ENCODE data around the gene AMMECR1L. TPM values are rescaled to one million over a fixed set of nuclear protein-coding genes. Genes with fewer than 3 reads are reported as not detected.
"Not testable (repeated sequence)": the region's sequence is repeated elsewhere in the genome, so short reads cannot be mapped to it uniquely, and the experiment has no call there.

AMMECR1L gene
- total RNA-seq, 1 experiment from 2014 or later: 20.3 TPM

GRCh38 chr2:127893033-127893432 is 7.3 kb upstream of the AMMECR1L start:
- TF ChIP-seq EZH2 (IDR thresholded peaks at IDR 0.05; ENCODE audit: low read depth) (no peak), CTCF (conservative IDR thresholded peaks at IDR 0.05) (no peak)
- H3K4me1 ChIP-seq (replicated peaks; ENCODE audit: insufficient read depth): peaks cover 2% of the 10 kb centered on the region; the same call in 1 of the 2 replicates
- DNase-seq: no peak
- no peaks in the 10 kb centered on the region for H3K9me3 ChIP-seq (ENCODE audit: insufficient read depth, low read depth)
- BruUV-seq (replicated peaks): no TSS peak
- no peak overlapping the region for H3K4me2 ChIP-seq
- peaks cover 2% of the 10 kb centered on the region; the same call in 1 of the 2 replicates for H3K79me2 ChIP-seq (ENCODE audit: low read depth)
- intact Hi-C loops (cut with micrococcal nuclease; ENCODE audit: unreplicated experiment): no loop called here
- H3K4me3 ChIP-seq: no peak overlapping the region
- ChIA-PET CTCF (no interaction called here), POLR2A (ENCODE audit: unreplicated experiment) (no interaction called here)
- no peak overlapping the region for H3K27ac ChIP-seq
- no peaks in the 10 kb centered on the region for H3K27me3 ChIP-seq (ENCODE audit: insufficient read depth, low read depth)
- no peak overlapping the region for H2AFZ ChIP-seq
- H4K20me1 ChIP-seq (ENCODE audit: insufficient read depth): no peaks in the 10 kb centered on the region
- no peaks in the 10 kb centered on the region for H3K9me2 ChIP-seq (ENCODE audit: insufficient read depth)
- no peaks in the 10 kb centered on the region for H3F3A ChIP-seq (ENCODE audit: insufficient read depth, low read depth)
- no peaks in the 10 kb centered on the region for H3K36me3 ChIP-seq (ENCODE audit: low read depth)

GRCh38 chr2:127891811-127892210 is 6.1 kb upstream of the AMMECR1L start:
- Histone ChIP-seq H3F3A (ENCODE audit: insufficient read depth, low read depth) (peaks cover 7% of the 10 kb centered on the region; the same call in 1 of the 2 replicates), H3K4me1 (replicated peaks; ENCODE audit: insufficient read depth) (peaks cover 12% of the 10 kb centered on the region), H3K27ac (no peak overlapping the region), H3K4me2 (no peak overlapping the region), H3K27me3 (ENCODE audit: insufficient read depth, low read depth) (no peaks in the 10 kb centered on the region), H2AFZ (no peak overlapping the region), H3K36me3 (ENCODE audit: low read depth) (no peaks in the 10 kb centered on the region), H3K79me2 (ENCODE audit: low read depth) (peaks cover 13% of the 10 kb centered on the region), H3K9me2 (ENCODE audit: insufficient read depth) (no peaks in the 10 kb centered on the region), H3K9me3 (ENCODE audit: insufficient read depth, low read depth) (no peaks in the 10 kb centered on the region), H4K20me1 (ENCODE audit: insufficient read depth) (no peaks in the 10 kb centered on the region), H3K4me3 (no peak overlapping the region)
- ChIA-PET CTCF (interaction anchor here (0.7 kb wide), 1 partner anchor 391 kb away, joined by 4 read pairs; no protein-coding TSS in a partner anchor), POLR2A (ENCODE audit: unreplicated experiment) (no interaction called here)
- intact Hi-C loops (cut with micrococcal nuclease; ENCODE audit: unreplicated experiment): no loop called here
- no peak for DNase-seq
- no TSS peak for BruUV-seq (replicated peaks)
- TF ChIP-seq CTCF (conservative IDR thresholded peaks at IDR 0.05): no peak
- no peak for TF ChIP-seq EZH2 (IDR thresholded peaks at IDR 0.05; ENCODE audit: low read depth)

GRCh38 chr2:127890756-127891155 is 5.0 kb upstream of the AMMECR1L start:
- intact Hi-C loops (cut with micrococcal nuclease; ENCODE audit: unreplicated experiment); POLR2A ChIA-PET (ENCODE audit: unreplicated experiment); H3K4me3 ChIP-seq; H3F3A ChIP-seq (ENCODE audit: insufficient read depth, low read depth); H3K9me3 ChIP-seq (ENCODE audit: insufficient read depth, low read depth); H2AFZ ChIP-seq; H3K4me2 ChIP-seq; H3K36me3 ChIP-seq (ENCODE audit: low read depth); DNase-seq; H4K20me1 ChIP-seq (ENCODE audit: insufficient read depth); H3K9me2 ChIP-seq (ENCODE audit: insufficient read depth); BruUV-seq (replicated peaks); CTCF ChIA-PET; H3K27me3 ChIP-seq (ENCODE audit: insufficient read depth, low read depth); H3K27ac ChIP-seq: not testable (repeated sequence)
- Histone ChIP-seq H3K4me1 (replicated peaks; ENCODE audit: insufficient read depth) (peaks cover 12% of the 10 kb centered on the region), H3K79me2 (ENCODE audit: low read depth) (peaks cover 13% of the 10 kb centered on the region)

GRCh38 chr2:127888772-127889171 is 3.0 kb upstream of the AMMECR1L start:
- ChIA-PET CTCF (no interaction called here), POLR2A (ENCODE audit: unreplicated experiment) (no interaction called here)
- peaks cover 2% of the 10 kb centered on the region; the same call in 1 of the 2 replicates for H3K36me3 ChIP-seq (ENCODE audit: low read depth)
- H3K4me3 ChIP-seq: no peak overlapping the region
- no peaks in the 10 kb centered on the region for H3K27me3 ChIP-seq (ENCODE audit: insufficient read depth, low read depth)
- TF ChIP-seq EZH2 (IDR thresholded peaks at IDR 0.05; ENCODE audit: low read depth): no peak
- no peak for TF ChIP-seq CTCF (conservative IDR thresholded peaks at IDR 0.05)
- H3K79me2 ChIP-seq (ENCODE audit: low read depth): peaks cover 26% of the 10 kb centered on the region
- no peak for DNase-seq
- BruUV-seq (replicated peaks): no TSS peak
- H3K9me2 ChIP-seq (ENCODE audit: insufficient read depth): no peaks in the 10 kb centered on the region
- intact Hi-C loops (cut with micrococcal nuclease; ENCODE audit: unreplicated experiment): loop anchor here (10.0 kb wide), 1 partner anchor 426 kb away; the partner anchor contains the start of gene HS6ST1
- H3F3A ChIP-seq (ENCODE audit: insufficient read depth, low read depth): peaks cover 7% of the 10 kb centered on the region; the same call in 1 of the 2 replicates
- H4K20me1 ChIP-seq (ENCODE audit: insufficient read depth): peaks cover 12% of the 10 kb centered on the region
- H3K4me2 ChIP-seq: no peak overlapping the region
- H3K4me1 ChIP-seq (replicated peaks; ENCODE audit: insufficient read depth): peaks cover 23% of the 10 kb centered on the region
- no peak overlapping the region for H2AFZ ChIP-seq
- H3K27ac ChIP-seq: no peak overlapping the region
- no peaks in the 10 kb centered on the region for H3K9me3 ChIP-seq (ENCODE audit: insufficient read depth, low read depth)

All from PC-9 (cell line).